Frontal cortex (tissue), 4 donors: ENCODE results near the gene OLFM1. TPM values are rescaled to one million over a fixed set of nuclear protein-coding genes. Genes with fewer than 3 reads are reported as not detected.
A peak's percentile ranks its signal among the peaks of the same experiment; 100 is the strongest.

Source experiments
- DNase-seq, 2 donors: peaks; one replicate each; pipeline ENCODE4 v3.0.0; 2012; ENCODE audit warnings: low spot score in 2 of 2
- FAIRE-seq: peaks from 2 replicates; lab custom pipeline; 2012; peaks lifted over from hg19 to GRCh38; lab: Jason Lieb, UNC
- total RNA-seq: library from RNA; depleted of rRNA; stranded (reverse); fragments of >200 nt; gene quantifications from one replicate; pipeline ENCODE4 v1.2.3, GENCODE V29; 2014
- donor health status: control.
- donor health status: control.
- donor health status: control.

Gene OLFM1
- total RNA-seq: 69.7 TPM

DNA sequence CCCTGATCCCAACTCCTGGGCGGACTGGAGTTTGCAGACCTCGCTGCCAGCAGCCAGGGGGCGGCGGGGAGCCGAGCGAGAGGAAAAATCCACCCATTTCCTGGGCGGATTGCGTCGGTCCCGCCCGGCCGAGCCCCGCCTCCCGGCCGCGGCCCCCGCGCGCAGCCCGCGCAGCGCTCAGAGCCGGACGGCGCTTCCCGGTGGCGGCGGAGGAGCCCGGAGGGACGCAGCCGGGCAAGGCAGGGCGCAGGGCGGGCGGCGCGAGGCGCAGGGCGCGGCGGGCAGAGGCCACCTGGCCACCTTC, at the start of gene OLFM1:
TSS of gene OLFM1 (plus strand) at position 180 of the 304 bp plus-strand sequence. CDS start 322 bp downstream, outside the sequence.
- DNase-seq (peak; percentile 80 to 83), FAIRE-seq (no peak)

- FAIRE-seq: no peak
- DNase-seq: no peak
Observed at GRCh38 chr9:135038331-135038730, 49.1 kb upstream of the OLFM1 start.

DNA sequence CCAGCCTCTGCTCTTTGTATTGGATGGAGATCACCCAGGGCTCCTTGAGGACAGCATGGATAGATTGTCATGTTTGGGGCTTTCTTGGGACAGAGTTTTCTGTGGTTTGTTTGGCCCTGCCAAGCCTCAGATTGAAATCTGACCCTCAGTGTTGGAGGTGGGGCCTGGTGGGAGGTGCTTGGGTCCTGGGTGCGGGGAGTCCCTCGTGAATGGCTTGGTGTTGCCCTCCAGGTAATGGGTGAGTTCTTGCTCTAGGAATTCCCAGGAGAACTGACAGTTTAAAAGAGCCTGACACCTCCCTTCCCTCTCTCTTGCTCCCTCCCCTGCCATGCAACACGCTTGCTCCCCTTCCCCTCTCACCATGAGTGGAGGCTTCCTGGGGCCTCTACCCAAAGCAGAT, 48.6 kb upstream of the OLFM1 start:
- DNase-seq (no peak), FAIRE-seq (no peak)

- DNase-seq (no peak), FAIRE-seq (no peak)
Observed at GRCh38 chr9:135039266-135039870, 48.1 kb upstream of the OLFM1 start.

DNA sequence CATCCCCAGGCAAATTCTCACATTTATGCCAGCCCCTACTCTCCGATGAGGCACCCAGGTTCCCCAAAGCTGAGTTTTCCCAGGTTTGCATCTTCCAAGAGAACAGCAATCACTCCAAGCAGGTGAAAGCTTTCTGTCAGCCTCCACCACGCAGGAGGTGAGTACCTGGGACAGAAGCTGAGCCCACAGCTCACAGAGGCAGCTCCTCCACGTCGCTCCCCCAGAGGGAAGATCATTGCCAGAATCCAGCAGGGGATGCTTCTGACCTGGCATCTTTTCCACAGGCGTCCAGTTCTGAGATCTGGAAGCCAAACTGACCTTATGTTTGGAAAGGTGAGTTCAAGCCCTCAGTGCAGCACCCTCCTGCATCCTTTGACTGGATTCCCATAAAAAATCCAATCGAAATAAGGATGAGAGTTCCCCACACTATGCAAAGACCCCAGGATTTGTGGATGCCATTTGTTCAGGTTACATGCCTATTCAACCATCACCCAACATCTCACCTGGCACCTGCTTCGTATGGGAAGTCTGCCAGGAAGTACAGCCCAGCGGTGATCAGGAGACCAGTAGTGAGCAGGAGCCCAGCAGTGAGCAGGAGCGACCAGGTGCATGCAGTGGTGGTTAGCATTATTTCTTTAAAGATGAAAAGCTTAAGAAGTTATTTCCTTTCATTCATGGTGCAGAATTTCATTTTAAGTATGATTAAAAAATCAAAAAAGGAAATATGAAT, 47.4 kb upstream of the OLFM1 start:
- FAIRE-seq: no peak

DNA sequence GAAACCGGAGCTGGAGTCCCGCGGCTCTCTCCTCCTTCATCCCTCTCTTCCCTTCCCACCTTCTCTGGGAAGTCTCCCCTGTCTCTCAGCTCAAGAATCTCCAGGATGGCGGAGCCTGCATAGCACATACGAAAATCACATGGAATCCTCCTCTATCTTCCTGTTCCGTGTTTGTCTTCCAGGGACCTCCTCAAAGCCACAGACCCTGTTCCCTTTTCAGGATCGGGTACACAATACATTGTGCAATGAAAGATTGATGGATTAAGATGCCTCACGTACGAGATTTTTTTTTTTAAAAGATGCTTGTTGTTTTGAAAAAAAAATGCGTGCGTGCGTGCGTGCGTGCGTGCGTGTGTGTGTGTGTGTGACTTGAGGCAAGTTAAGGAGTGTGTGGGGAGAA, 46.6 kb upstream of the OLFM1 start:
- no peak for FAIRE-seq
- no peak for DNase-seq

More for the DNA sequence above, 47.4 kb upstream of the OLFM1 start:
- no peak for DNase-seq

- no peak for DNase-seq
- FAIRE-seq: no peak
Observed at GRCh38 chr9:135043345-135043744, 44.1 kb upstream of the OLFM1 start.

DNA sequence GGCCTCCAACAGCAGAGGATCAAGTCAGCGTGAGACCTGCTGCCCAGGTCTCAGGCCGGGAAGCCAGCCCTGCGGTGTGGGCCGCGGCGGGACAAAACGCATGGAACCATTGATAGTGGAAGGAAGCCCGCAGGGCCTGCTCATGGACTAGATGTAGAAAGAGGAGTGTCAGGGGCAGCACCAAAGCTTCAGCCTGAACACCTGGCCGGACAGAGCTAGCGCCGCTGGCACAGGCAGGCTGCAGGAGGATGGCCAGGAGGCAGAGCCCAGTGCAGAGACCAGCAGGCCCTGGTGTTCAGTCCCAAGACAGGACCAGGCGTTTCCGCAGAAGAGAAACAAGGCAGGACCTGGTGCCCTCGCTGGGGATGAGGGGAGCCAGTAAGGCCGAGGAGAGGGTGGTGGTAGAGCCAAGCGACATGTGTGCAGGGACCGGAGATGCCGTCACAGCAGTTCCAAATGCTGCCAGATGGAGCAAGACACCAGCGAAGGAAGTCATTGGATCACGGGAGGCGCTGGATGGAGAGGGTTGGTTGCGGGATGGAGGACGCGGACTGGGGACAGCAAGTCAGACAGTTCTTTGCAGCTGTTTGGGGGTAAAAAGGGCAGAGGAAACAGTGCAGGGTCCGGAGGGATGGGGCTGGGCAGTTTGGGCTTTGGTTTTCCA, 42.1 kb upstream of the OLFM1 start:
- no peak for FAIRE-seq

GRCh38 chr9:135045928-135046738, 41.3 kb upstream of the OLFM1 start:
- DNase-seq (no peak), FAIRE-seq (no peak)

More for the DNA sequence above, 42.1 kb upstream of the OLFM1 start:
- DNase-seq: no peak

DNA sequence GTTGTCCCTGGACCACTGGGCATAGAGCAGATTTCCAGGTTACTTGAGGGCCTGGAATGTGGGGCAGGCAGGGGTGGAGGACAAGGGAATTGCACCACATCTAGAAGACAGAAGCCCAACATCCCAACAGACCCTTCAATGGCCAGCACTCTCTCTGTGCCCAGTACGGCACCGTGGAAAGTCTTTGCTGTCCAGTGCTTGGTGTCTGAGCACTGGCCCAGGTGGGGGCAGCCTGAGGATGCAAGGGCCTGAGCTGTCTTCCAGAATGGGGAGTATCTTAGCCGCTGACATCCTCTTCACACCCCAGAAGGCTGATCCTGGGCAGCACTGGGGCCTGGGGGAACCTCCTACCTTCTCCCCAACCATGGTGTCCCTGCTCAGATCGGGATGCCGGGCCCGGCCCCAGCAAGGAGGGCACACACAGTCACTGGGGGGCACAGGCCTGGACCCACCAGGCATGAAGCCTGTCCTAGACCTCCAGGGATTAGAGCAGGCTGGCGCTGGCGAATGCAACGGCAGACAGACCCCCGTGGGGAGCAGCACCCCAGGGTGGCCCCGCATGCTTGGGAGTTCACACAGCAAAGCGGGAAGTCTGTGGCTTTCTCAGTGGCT, 40.6 kb upstream of the OLFM1 start:
- DNase-seq (no peak), FAIRE-seq (no peak)

GRCh38 chr9:135047521-135047920, 39.9 kb upstream of the OLFM1 start:
- FAIRE-seq: no peak
- no peak for DNase-seq

- DNase-seq (no peak), FAIRE-seq (no peak)
Observed at GRCh38 chr9:135048046-135048757, 39.3 kb upstream of the OLFM1 start.

GRCh38 chr9:135048758-135049444, 38.6 kb upstream of the OLFM1 start:
- DNase-seq: no peak
- no peak for FAIRE-seq

GRCh38 chr9:135049460-135049859, 38.0 kb upstream of the OLFM1 start:
- DNase-seq (no peak), FAIRE-seq (no peak)

DNA sequence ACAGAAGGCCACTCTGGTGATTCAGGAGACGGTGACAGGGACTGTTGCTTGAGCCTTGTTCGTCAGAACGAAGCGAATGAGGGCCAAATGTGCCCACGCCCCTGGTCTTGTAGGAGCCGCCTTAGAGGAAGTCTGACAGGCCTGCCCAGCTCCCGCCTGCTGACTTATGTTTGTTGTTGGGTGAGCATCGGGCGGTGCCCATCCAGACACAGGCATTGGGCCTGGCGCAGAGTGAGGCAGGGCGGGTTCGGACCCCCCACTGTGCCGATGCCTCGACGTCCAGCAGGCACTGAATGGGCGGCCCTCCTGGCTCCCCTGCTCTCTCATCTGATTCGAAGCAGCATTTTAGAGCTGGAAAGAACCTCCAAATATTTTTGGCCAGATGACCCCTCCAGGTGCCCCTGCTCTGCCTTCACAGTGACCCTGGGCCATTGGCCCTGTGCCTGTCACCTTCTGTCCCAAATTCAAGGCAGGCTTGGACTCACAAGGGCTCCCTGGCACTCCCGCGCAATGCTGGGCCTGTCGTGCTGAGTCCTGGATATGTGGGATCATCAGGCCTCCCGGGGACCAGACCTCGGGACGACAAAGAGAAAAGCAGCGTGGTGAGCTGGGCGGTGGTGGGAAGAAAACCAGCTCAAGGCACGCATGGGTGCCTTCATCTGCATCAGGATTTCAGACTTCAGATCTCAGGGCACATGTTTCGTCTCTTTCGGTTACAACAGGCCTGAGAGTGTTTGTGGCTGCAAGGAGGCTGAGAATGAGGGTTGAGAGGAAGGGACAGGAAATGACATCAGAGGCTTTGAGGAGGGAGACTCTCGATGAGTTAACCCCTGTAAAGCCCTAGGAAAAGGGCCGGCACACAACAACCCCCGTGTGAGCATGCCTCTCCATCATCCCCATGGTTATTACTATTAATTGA, 37.1 kb upstream of the OLFM1 start:
- DNase-seq (no peak), FAIRE-seq (no peak)

GRCh38 chr9:135051316-135052038, 36.0 kb upstream of the OLFM1 start:
- no peak for DNase-seq
- FAIRE-seq: no peak

GRCh38 chr9:135053133-135053532, 34.3 kb upstream of the OLFM1 start:
- DNase-seq: no peak
- no peak for FAIRE-seq
